ENCODE measurements around the gene CD164.

CD164 gene

DNA sequence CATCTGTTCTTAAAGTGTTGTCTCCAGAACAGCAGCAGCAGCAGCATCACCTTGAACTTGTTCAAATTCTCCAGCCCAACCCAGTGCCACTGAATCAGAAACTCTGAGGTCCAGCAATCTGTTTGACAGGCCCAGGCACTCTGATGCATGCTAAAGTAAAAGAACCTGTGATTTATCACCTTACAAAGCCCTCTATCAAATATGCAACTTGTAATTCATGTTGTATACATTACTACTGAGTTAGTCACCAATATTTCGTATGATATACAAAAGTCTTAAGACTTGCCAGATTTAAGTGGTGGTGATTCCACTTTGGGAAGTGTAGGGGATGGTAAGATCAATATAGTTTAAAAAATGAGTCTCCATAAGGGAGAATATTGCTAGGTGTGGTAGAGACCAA lies 6.0 kb upstream of the CD164 start:
- no peak for TF ChIP-seq CTCF (IDR thresholded peaks at IDR 0.05)

DNA sequence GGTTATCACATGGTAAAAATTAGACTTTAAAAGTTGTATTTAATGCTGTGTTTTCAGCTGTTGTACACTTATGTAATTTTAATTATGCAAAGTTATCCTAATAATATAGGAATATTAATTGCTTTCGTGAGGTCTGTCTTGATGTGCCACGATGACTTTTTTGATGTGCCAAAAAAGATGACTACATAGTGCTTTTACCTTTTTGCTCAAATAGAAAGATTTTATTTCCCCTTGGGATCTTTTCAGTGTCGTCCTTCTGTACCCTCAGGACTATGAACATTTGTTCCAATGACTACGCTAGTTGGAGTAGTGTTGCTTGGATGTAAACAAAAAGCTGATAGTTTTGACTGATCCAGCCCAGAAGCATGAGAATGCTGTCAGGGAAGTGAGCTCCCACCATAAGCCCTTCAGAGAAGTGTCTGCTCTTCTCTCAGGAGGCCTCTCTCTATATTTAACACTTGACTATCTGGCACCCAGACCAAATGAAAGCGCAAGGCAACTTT lies 1.2 kb upstream of the CD164 start:
- no peak; the same call in 1 of the 2 replicates for TF ChIP-seq CTCF (IDR thresholded peaks at IDR 0.05)

- TF ChIP-seq CTCF (IDR thresholded peaks at IDR 0.05): peak; percentile 60; the same call in 1 of the 2 replicates
Measured at GRCh38 chr6:109382576-109383437, 540 bp upstream of the CD164 start.

DNA sequence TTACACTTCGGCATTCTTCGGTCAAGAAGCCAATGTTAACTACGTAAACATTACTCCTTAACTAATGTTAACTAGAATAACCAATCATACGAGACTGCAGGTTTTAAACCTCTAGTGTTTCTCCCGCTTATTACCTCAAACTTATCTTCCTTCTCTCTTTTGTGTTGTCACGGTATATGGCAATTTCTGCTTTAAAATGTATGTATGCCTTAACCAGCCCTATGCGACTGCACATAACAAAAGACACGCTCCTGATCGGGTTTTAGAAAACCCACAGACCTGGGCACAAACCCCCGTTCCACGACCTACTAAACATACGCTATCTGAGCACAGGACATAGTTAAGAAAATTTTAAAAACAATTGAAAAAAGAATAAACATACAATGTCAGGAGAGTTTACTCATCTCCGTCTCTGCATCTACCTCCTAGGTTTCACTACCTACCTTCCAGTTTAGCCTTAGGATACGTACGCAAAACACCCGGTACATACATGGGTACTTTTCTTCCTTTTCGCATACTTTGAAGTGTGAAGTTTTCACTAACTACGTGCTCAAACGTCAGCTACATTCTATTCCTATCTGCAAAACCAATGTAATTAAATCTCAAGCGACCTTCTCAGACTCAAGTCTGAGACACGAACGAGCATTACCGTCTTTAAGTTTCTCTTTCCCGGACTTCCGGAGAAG lies 1.1 kb downstream of the CD164 start:
- TF ChIP-seq CTCF (IDR thresholded peaks at IDR 0.05): no peak

GRCh38 chr6:109379711-109380110 lies 2.6 kb downstream of the CD164 start:
- no peak for TF ChIP-seq CTCF (IDR thresholded peaks at IDR 0.05)

DNA sequence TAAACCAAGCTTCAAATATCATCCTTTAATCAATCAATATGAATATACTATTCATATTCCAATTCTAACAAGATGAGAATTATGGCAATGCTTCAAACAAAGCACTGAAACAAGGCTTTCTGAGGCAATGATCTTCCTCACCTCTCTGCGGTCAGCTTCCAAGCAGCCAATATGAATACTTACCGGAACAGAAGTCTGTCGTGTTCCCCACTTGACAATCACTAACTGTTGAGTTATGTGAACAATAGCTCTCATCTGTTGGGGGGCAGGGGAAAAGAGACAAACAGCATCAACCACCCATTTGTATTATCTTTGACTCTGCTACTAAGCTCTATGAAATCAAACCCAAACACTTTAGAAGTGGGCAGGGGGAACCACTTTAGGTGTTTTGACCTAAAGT lies 4.5 kb downstream of the CD164 start:
- no peak for TF ChIP-seq CTCF (IDR thresholded peaks at IDR 0.05)

GRCh38 chr6:109374326-109374892 lies 7.9 kb downstream of the CD164 start:
- TF ChIP-seq CTCF (IDR thresholded peaks at IDR 0.05): no peak
